ENCODE measurements around the gene PROSER3. TPM values are rescaled to one million over a fixed set of nuclear protein-coding genes. Genes with fewer than 3 reads are reported as not detected.

Gene PROSER3
- total and polyA plus RNA-seq, 2 donors (not counting 3 experiments of a cell fraction or from before 2014, with no cell fraction given), result 18.3 to 28.3 TPM

DNA sequence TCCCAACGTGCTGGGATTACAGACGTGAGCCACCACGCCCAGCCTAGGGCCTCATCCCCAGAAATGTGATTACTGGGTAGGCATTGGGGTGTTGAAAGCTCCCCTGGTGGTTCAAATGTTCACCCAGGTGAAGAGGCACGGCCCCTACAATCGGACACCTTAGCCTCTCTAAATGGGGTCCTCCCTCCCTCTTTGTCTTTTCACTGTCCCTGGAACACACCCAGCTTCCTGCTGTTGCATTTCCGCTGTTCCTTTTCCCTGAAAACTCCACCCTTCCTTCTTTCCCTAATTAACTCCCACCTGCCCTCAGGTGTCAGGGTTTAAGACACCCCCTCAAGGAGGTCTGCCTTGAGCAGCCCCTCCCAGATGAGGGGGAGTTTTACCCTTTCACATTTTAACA, 58.3 kb downstream of the PROSER3 start:
- H4K20me1 ChIP-seq (replicated peaks; ENCODE audit: control insufficient read depth, extremely low read depth, insufficient read depth, low read length), result no peaks in the 10 kb centered on the region
- H3K27me3 ChIP-seq (ENCODE audit: control insufficient read depth in 2 of 2, insufficient read depth in 2 of 2, low read length in 2 of 2), result no peaks in the 10 kb centered on the region
- BruUV-seq (replicated peaks), result no TSS peak
- no peaks in the 10 kb centered on the region for H3K4me1 ChIP-seq (ENCODE audit: control insufficient read depth, extremely low read depth, insufficient read depth, low read length)
- dilution Hi-C loops (cut with MboI; ENCODE audit: extremely low pct_ligation_motif_present, low sequenced_read_pairs) (no loop called here), intact Hi-C loops (cut with micrococcal nuclease) (no loop called here)
- TF ChIP-seq POLR2AphosphoS5 (IDR thresholded peaks at IDR 0.05; ENCODE audit: insufficient read depth, low read depth, low read length) (no peak), EZH2 (IDR thresholded peaks at IDR 0.05; ENCODE audit: borderline replicate concordance, low read depth, low read length, severe bottlenecking) (no peak), JUN (IDR thresholded peaks at IDR 0.05; ENCODE audit: borderline replicate concordance, insufficient read depth, insufficient read length, low read depth) (no peak), GATA2 (IDR thresholded peaks at IDR 0.05; ENCODE audit: insufficient read depth, insufficient read length, low read depth, low read length) (no peak), MYC (IDR thresholded peaks at IDR 0.05; ENCODE audit: low read depth, low read length) (no peak), FOS (IDR thresholded peaks at IDR 0.05; ENCODE audit: borderline replicate concordance, insufficient read depth, low read length) (no peak), POLR2A (IDR thresholded peaks at IDR 0.05; ENCODE audit: low read depth, low read length) (no peak)
- TF ChIP-seq, protein P1, sequence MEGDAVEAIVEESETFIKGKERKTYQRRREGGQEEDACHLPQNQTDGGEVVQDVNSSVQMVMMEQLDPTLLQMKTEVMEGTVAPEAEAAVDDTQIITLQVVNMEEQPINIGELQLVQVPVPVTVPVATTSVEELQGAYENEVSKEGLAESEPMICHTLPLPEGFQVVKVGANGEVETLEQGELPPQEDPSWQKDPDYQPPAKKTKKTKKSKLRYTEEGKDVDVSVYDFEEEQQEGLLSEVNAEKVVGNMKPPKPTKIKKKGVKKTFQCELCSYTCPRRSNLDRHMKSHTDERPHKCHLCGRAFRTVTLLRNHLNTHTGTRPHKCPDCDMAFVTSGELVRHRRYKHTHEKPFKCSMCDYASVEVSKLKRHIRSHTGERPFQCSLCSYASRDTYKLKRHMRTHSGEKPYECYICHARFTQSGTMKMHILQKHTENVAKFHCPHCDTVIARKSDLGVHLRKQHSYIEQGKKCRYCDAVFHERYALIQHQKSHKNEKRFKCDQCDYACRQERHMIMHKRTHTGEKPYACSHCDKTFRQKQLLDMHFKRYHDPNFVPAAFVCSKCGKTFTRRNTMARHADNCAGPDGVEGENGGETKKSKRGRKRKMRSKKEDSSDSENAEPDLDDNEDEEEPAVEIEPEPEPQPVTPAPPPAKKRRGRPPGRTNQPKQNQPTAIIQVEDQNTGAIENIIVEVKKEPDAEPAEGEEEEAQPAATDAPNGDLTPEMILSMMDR (IDR thresholded peaks at IDR 0.05; ENCODE audit: extremely low read depth in 1 of 2, insufficient read depth in 1 of 2, low read depth in 1 of 2, low read length in 2 of 2), result no peak
- TF ChIP-seq, protein P2, sequence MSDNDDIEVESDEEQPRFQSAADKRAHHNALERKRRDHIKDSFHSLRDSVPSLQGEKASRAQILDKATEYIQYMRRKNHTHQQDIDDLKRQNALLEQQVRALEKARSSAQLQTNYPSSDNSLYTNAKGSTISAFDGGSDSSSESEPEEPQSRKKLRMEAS (IDR thresholded peaks at IDR 0.05; ENCODE audit: insufficient read depth, insufficient read length), result no peak
- no peaks in the 10 kb centered on the region for H3K9me3 ChIP-seq (replicated peaks; ENCODE audit: control insufficient read depth, insufficient read depth, low read length)
- no peak for DNase-seq (ENCODE audit: low read depth, low spot score)
- FAIRE-seq, result no peak
- ChIA-PET CTCF (interaction anchor here (1.4 kb wide), 1 partner anchor 8 kb away, joined by 4 read pairs; no protein-coding TSS in a partner anchor), POLR2A (no interaction called here)
- H3K9me1 ChIP-seq (replicated peaks; ENCODE audit: control insufficient read depth, extremely low read depth, insufficient read depth, low read length), result no peaks in the 10 kb centered on the region
- no peak overlapping the region for H2AFZ ChIP-seq (ENCODE audit: low read depth, low read length)
- no peak overlapping the region for H3K4me2 ChIP-seq (ENCODE audit: insufficient read depth, low read length)
- H3K27ac ChIP-seq (ENCODE audit: insufficient read depth, low read depth, low read length), result no peak overlapping the region
- no peak overlapping the region for H3K4me3 ChIP-seq (replicated peaks in 1 of 3; ENCODE audit: insufficient read depth in 1 of 3, low read depth in 1 of 3, low read length in 3 of 3)
- H3K9ac ChIP-seq (replicated peaks; ENCODE audit: extremely low read depth, insufficient read depth, low read length), result no peak overlapping the region
- no peaks in the 10 kb centered on the region for H3K36me3 ChIP-seq (ENCODE audit: control insufficient read depth in 2 of 2, extremely low read depth in 1 of 2, insufficient read depth in 2 of 2, low read length in 2 of 2)
- no peaks in the 10 kb centered on the region for H3K79me2 ChIP-seq (ENCODE audit: control insufficient read depth, insufficient read depth, low read length)
